HG02571 (cell line): Measurements from ENCODE around the gene NT5DC1.

ENCODE experiments used
- ATAC-seq: cut with Tn5 transposase; IDR thresholded peaks from one replicate; pipeline ENCODE4 v1.9.1; 2021; ENCODE audit warnings: mild to moderate bottlenecking, moderate library complexity; ENCODE audit not compliant: unreplicated experiment

Gene NT5DC1

GRCh38 chr6:116100419-116101301, at the start of gene NT5DC1:
NT5DC1 (plus strand) TSS chr6:116100853; CDS start chr6:116100931, 78 bp downstream.
- peak; percentile 85 for ATAC-seq

- ATAC-seq = no peak
Measured at GRCh38 chr6:116051244-116051643, 49.4 kb upstream of the NT5DC1 start.

- ATAC-seq = no peak
Measured at GRCh38 chr6:116055513-116055912, 45.1 kb upstream of the NT5DC1 start.

- ATAC-seq = no peak
Measured at GRCh38 chr6:116057766-116058165, 42.9 kb upstream of the NT5DC1 start.

GRCh38 chr6:116059713-116060571, 40.7 kb upstream of the NT5DC1 start:
- peak; percentile 84 for ATAC-seq

GRCh38 chr6:116060572-116061283, 39.9 kb upstream of the NT5DC1 start, which contains the start of gene FRK:
FRK (minus strand) TSS chr6:116060891; CDS start chr6:116060311, 580 bp downstream.
- ATAC-seq = no peak

GRCh38 chr6:116062496-116062895, 38.2 kb upstream of the NT5DC1 start:
- ATAC-seq = no peak

- no peak for ATAC-seq
Measured at GRCh38 chr6:116064666-116065065, 36.0 kb upstream of the NT5DC1 start.

GRCh38 chr6:116066789-116067188, 33.9 kb upstream of the NT5DC1 start:
- ATAC-seq = no peak

GRCh38 chr6:116070101-116070500, 30.6 kb upstream of the NT5DC1 start:
- no peak for ATAC-seq

GRCh38 chr6:116070616-116071389, 29.9 kb upstream of the NT5DC1 start:
- no peak for ATAC-seq

GRCh38 chr6:116072368-116072767, 28.3 kb upstream of the NT5DC1 start:
- ATAC-seq = no peak

- ATAC-seq = no peak
Measured at GRCh38 chr6:116073765-116074440, 26.8 kb upstream of the NT5DC1 start.

- ATAC-seq = no peak
Measured at GRCh38 chr6:116074732-116075390, 25.8 kb upstream of the NT5DC1 start.

- no peak for ATAC-seq
Measured at GRCh38 chr6:116078522-116078921, 22.1 kb upstream of the NT5DC1 start.

- ATAC-seq = no peak
Measured at GRCh38 chr6:116078945-116079344, 21.7 kb upstream of the NT5DC1 start.

GRCh38 chr6:116083052-116083451, 17.6 kb upstream of the NT5DC1 start:
- no peak for ATAC-seq

GRCh38 chr6:116084284-116084683, 16.4 kb upstream of the NT5DC1 start:
- no peak for ATAC-seq

- peak; percentile 98 for ATAC-seq
Measured at GRCh38 chr6:116087437-116088027, 13.1 kb upstream of the NT5DC1 start.
